Left forelimb (tissue), 1 donor: Measurements from ENCODE around the gene ZBED4.

Experiments used
- DNase-seq: peaks from one replicate; pipeline ENCODE4 v3.0.0-alpha.2; 2018; ENCODE audit warnings: low spot score

Gene ZBED4

DNA sequence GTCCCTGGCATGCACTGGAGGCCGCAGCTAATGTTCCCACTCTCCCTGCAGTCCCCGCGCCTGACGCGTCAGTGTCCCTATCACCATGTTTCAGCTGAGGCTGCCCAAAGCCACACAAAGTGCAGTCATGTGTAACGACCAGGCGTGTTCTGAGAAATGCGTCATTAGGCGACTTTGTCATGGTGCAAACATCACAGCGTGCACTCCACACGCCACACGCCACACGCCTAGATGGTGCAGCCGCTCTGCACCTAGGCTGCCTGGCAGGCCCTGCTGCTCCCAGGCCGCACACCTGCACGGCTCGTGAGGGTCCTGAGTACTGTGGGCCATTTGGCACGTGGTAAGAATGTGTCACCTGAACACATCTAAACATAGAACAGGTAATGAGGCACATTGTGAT is 67.2 kb downstream of the ZBED4 start:
- DNase-seq: no peak

DNA sequence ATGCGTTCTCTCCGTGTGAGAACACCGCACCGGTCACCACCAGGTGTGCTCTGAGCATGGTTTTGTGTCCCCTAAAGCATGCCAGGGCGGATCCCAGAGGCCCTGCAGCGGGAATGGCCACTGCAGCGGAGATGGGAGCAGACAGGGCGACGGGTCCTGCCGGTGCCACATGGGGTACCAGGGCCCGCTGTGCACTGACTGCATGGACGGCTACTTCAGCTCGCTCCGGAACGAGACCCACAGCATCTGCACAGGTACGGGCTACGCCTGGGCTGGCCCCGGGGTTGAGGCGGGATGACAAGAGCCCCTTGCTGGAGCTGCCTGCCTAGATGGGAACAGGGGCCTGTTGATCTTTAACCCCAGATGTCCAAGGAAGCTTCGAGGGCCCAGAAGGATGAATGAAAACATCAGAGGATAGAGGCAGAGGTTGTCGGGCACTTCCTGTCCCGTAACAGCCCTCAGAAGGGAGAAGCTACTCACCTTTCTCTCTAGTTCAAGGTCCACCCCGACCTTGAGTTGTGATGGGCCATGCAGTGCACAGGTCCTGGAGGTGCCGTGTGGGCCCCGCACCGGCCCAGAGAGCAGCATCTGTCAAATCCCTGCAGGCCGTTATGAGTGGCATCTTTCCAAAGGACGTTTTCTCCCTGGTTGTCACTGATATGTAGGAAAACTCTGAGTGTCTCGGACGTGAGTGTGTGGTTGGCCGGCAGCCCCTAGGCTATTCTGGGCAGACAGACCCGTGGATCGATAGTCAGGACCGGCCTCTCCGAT is 68.0 kb downstream of the ZBED4 start:
- DNase-seq: no peak

DNA sequence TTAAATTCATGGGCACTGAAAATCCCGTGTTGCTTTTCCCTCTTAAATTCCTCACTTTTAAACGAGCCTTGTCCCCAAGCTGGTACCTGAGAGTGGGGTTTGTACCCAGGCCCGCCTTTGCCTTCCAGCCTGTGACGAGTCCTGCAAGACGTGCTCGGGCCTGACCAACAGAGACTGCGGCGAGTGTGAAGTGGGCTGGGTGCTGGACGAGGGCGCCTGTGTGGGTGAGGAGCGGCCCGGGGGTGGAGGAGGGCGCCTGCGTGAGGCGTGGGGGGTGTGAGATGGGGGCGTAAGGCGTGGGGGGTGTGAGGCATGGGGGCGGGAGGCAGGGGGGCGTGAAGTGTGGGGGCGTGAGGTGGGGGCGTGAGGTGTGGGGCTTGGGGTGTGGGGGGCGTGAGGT is 68.8 kb downstream of the ZBED4 start:
- no peak for DNase-seq

DNA sequence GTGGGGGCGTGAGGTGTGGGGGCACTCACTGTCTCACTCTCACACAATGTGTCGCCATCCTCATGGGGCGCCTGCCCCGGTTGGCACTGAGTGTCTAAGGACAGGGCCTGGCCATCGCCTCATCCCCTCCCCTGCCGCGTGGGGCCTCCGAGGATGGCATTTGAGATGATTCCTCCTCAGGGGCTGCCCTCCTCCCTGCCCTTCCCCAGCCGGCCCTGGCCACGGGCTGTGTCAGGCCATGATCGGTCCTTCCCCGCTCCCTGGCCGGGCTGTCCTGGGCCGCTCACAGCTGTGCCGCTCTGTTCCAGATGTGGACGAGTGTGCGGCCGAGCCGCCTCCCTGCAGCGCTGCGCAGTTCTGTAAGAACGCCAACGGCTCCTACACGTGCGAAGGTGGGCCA is 69.3 kb downstream of the ZBED4 start:
- DNase-seq: no peak

DNA sequence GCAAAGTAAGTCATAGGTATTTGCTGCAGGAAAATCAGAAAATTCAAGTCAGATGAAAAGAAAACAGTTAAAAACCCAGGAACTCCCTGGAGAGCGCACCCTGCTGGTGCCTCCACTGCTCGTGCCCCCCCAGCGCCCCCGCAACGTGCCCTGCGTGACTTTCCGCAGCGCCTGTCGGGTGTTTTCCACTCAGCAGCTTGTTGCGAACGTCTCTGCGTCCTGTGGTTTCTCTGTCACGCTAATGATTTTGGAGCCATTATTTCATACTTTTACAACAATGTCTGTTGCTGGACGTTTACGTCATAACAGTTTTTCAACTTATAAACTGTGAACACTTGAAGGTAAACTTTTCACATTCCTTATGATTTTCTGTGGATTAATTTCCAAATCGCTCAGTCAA is 69.8 kb downstream of the ZBED4 start:
- no peak for DNase-seq

DNA sequence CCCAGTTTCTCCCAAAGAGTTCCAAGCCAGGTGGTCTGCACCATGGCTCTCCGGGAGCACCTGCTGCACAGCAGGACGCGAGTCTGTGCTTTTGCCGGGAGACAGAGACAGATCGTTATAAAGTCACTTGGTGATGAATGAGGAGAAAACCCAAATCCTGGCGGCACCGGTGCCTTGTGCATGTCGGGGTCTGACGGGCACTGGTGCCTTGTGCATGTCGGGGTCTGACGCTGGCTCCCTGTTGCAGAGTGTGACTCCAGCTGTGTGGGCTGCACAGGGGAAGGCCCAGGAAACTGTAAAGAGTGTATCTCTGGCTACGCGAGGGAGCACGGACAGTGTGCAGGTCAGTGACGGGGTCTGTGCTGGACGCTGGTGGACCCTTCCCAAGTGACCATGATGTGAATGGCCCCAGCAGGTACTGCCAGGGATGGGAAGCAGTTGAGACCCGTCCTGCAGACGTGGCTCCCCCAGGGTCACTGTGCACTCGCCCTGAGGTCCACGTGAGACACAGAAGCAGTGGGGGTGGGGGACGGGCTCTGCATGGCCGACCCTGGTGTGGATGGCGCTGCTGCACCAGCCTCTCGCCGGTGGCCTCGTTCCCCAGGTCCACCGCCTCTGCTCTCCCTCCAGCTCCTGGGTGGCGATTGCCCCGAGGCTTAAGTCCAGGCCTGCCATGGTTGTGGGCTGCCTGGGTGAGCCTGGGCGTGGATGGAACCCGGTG is 70.6 kb downstream of the ZBED4 start:
- DNase-seq: no peak

DNA sequence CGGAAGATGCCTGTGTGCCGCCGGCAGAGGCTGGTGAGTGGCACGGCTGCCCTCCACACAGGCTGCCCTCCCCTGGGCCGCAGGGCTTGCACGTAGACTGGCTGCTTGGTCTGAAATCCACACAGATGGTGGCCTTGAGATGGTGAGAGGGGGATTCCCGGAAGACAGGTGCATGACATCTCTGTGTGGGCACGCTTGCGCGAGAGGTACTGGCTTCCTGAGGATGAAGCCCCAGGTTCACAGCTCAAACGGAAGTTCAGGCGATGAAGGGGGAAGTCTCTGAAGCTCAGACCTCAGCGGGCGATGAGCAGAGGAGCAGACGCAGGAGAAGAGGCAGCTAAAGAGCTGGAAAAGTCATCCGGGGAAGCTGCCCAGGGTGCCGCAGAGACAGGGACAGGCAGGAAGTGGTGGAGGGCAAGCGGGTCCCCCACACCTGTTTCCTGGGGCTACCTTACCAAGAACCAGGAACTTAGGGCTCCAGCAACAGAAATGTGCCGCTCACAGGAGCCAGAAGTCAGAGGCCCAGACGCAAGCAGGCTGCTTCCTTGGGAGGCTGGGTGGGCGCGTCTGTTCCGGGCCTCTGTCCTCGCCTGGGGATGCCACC is 72.0 kb downstream of the ZBED4 start:
- no peak for DNase-seq

DNA sequence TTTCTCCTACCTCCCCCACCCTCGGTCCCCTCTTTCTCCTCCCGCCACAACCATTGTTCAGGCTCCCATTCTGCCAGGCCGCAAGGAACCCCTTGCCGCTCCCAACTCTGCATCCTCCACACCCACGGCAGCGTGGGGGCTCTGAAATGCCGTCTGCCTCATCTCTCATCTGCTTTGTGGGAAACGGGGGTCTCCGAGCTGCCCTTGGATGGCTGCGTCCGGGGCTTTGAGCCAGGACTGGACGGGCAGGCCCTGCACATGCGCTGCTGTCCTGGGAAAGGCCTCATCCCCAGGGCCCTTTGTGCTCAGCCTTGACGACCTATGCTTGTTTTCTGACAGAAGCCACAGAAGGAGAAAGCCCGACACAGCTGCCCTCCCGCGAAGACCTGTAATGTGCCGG is 73.3 kb downstream of the ZBED4 start:
- DNase-seq: no peak

DNA sequence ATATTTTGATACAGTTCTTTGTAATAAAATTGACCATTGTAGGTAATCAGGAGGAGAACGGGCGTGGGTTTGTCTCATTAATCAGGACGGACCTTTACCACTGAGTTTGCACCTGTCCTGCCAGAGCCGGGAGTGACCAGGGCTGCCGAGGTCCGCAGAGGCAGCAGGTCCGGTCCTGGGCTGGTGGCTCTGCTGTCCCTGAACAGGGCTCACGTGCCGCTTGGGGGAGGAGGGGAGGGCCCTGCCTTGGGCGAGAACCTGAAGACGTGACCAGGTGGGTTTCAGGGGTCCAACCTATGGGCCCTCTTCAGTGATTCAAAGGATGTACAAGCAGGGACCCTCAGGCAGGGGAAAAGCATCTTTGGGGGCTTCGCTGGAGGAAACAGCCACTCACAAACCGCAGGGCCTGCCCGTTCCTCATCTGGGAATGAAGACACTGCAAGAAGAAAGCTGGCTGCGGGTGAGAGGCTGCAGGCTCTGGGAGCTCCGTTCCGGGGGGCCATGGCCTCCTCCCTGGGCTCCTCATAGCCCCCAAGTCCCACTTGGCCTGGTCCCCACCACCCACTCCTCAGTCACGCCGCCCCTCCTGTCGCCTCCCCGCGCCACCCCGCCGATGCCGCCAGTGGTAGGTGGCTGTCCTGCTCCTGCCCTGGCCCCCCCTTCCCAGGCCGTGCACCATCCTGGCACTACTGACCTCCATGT is 74.0 kb downstream of the ZBED4 start:
- DNase-seq: no peak

DNA sequence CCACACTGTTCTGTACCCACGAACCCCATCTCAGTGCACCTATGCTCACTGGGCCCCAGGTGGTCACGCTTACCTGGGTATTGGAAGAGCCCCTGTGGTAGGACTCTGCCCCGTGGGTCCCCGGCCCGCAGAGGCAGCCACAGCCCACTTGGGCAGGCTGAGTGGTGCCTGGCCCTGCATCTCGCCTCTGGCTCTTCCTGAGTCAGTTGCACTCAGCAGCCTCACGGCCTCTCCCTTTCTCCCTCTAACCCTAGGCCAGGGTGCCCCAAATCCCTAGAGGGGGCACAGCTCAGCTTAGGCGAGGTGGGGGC is 74.5 kb downstream of the ZBED4 start:
- no peak for DNase-seq

DNA sequence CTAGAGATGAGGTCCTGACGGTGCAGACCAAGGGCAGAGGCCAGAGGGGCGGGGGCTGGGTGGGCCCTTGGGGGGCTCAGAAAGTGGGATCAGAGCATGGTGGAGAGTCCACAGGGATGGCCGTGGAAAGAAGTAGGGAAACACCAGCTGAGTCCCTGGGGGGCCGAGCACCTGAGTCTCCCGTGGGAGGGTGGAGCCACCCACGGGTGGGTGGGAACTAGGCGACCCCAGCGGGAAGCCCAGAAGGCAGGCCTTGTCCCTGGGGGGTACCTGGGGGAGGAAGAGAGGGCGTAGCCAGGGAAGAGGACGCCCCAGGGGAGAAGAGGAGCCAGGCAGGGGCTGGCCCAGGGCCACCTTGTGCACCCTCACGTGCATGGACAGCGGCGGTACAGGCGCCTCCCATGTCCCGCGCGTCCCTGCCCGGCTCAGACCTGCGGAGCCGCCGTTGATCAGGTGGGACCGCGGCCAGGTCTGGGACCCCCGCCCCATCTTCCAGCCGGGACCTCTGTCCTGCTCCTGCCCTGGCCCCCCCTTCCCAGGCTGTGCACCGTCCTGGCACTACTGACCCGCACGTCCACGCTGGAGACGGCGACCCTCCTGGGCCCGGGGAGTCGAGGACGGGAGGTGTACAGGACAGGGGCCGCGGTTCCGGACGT is 75.0 kb downstream of the ZBED4 start:
- no peak for DNase-seq

DNA sequence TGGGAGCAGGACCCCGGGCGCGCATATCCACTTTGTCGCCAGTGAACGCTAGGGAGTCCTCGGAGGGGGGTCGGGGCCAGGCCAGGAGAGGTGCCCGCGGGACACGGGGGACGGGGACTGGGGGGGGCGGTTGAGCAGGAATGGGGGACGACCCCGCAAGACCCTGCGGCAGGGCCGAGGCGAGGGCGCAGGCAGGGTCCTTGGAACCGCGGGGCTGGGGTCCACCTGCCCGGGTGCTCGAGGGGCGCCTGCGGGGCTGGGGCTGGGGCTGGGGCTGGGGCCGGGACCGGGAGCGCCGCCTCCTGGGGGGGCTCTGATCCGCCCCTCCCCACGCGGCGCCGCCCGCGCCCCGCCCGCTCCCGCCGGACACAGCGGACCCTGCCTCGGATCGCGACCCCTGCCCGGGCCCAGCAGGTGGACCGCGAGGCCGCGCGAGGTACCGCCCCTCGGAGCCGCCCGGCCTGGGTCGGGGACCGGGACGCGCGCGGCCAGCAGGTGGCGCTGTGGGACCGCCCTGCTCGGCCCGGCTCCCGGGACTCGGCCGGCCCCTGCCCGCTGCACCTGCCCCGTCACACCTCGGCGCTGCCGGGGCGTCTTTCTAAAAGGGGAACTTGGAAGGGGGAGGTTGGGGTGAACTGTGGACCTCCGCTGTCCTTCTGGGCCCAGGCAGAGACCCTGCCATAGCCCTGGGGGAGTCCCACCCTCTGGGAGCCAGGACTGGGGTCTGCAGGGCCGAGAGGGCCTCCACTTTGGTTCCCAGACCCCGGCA is 75.8 kb downstream of the ZBED4 start:
- DNase-seq: no peak

DNA sequence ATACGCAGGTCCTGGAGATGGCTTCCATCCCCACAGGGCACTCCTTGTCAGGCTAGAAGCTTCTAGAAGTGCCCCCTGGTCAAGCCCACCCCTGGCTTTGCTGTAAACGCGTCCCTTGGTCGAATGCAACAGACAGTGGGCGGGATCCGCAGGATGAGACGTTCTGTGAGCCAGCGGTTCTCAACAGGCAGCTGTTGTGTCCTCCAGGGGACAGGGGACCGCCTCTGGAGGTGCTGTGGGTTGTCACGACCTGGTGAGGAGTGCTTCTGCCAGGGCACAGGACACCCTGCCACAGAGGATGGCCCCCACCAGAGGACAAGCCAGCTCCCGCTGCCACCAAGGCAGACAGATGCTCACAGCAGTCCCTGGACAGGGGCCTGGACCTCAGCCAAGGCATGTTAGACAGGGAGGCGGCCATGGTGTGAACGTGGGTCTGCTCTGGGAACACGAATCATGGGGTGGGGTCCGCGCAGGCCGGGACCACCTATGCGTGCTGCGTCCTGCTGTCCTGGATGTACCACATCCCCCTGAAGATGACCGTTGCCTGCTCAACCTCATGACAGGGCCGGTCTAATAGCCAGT is 76.4 kb downstream of the ZBED4 start:
- no peak for DNase-seq

DNA sequence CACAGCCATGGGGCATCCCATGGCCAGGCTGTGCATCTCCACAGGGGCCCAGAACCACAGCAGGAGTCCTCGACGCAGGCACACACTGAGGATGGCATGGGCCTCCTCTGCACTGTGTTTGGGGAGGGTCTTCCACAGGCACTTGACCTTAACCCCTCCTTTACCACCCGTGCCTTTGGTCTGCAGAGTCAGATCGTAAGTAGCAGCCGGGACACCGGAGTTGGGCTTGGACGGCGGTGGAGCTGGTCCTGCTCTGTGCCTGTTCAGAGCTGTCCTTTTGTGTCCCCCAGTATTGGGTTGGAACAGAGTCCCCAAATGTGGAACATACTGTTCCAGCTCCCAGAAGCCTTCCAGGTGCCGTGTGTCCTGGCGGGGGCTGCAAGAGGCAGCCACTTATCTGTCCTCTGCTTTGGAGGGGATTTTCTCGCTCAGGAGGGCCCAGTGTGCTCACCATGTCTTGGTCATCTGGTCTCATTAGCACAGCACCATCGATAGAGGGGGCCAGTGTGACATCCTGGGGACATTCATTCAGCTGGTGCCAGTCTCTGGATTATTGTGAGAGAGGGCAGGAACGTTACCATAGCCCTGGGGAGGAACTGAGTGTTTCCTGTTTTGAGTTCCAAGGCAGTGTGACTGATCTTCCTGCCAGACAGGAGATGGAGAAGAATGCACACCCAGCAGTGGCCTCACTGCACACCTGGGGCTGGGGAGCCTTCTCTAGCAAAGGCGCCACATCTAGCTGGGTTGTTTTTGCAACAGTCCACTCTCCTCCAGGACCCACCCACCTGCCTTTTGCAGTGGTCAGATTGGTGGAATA is 77.2 kb downstream of the ZBED4 start:
- no peak for DNase-seq

DNA sequence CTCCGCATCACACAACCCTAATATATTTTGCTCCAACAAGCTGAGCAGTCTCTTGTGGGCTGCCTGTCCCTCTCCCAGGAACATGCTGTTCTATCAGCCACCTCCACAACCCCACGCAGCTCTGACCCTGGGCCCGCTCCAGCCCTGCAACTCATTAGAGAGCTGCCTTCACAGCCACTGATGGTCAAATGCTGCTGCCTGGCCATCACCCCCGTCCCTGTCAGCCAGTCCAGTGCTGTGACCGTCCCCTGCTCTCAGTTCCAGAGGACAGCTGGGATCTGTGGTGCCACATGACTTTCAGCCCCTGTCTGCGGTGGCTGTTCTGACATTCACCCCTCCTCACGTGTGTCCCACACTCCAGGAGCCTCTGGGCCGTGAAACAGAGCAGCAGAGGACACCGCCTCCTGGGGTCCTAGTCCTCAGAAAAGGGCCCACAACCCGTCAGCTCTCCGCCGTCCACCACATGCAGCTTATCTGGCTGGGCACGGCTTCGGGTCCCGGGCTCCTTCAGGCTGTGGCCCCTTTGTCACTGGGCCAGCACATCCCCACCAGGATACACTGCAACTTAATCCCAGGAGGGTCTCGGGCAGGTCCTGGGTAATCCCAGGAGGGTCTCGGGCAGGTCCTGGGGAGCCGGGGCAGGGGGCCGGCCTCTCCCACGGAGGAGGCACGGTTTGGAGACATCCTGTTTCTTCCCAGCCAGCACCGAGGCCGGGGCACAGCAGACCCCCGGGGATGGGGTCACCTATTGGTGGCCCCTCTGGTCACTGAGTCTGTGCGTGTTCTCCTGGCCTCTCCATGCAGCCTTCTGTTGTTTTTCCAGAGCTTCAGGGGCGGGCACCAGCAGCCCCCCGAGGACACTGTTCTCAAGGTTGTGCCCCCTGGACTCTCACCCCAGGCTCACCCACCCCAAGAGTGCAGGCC is 79.9 kb downstream of the ZBED4 start:
- no peak for DNase-seq

DNA sequence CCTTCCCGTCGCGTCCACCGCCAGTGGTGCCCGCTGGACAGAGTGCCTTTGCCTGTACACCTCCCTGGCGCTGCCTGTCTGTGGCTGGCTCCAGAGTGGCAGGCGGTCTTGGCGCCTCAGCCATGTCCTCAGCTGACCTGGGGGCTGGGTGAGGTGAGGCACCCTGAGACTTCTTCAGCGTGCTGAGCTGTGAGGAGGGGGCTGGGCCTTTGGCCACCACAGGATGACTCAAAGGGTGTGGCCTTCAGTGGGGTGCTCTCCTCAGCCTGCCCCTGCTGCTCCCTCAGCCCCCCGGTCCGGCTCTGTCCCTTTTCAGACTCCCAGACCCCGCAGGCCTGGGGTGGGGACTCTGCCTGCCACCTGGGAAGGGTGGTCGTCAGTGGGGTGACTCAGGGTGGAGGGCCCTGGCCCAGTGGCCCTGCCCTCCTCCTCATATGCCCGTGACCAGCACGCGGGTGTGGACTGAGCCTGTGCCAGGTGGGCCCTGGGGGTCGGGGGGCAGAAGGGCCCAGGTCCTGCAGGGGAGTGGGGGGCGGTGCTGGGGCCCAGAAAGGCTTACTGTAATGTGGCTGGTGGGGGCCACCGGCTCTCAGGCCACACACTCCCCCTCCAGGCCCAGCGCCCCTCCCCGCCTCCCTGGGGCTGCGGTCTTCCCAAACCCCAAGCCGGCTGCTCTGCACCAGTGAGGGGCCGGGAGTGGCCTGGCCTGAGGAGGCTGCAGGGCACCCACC is 80.7 kb downstream of the ZBED4 start:
- DNase-seq: no peak

DNA sequence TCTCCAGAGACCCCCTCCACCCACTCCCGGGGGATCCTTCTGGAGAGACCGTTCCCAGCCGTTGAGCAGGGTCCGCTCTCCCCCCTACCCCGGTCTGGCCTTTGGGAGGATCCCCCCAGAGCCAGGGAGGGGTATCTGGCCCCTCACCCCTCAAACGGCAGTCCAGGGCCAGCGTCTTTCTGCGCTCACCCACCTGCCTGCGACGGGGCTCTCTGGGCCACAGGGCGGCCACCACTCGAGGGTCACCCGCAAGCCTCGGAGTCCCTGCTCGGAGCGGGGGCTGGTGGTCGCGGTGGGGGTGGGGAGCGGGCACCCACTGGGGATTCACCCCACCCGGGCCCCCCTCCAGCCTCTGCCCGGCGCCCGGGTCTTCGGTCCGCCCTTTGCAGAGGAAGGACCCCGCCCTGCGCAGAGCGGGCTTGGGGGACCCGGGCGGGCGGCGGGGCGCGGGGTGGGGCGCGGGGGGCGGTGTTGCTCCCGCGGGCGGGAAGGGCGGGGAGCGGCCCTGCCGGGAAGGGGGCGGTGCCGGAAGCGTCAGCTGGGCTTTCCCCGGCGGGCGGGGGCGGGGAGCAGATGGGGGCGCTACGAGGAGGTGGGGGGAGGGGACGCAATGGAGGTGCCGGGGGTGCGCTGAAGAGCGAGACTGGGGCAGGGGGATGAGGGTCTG is 81.4 kb downstream of the ZBED4 start:
- peak; percentile 80 for DNase-seq

DNA sequence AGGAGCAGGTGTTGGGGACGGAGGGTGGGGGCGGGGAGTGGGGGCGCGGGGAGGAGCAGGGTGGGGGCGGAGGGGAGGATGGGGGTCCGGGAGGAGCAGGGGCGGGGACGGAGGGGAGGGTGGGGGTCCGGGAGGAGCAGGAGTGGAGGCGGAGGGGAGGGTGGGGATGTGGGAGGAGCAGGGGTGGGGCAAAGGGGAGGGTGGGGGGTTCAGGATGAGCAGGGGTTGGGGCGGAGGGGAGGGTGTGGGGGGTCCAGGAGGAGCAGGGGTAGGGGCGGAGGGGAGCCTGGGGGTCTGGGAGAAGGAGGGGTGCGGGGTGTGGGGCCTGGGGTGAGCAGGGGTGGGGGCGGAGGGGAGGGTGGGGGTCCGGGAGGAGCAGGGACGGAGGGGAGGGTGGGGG is 81.9 kb downstream of the ZBED4 start:
- no peak for DNase-seq
